ENCODE measurements around the gene TCERG1. TPM values are rescaled to one million over a fixed set of nuclear protein-coding genes. Genes with fewer than 3 reads are reported as not detected.

TCERG1 gene
- total and polyA plus RNA-seq, 9 of the 15 experiments (the other 6 are each of a cell fraction or from before 2014, with no cell fraction given) = 50.3 to 148 (median 119) TPM

- TF ChIP-seq NKRF (IDR thresholded peaks at IDR 0.05; ENCODE audit: borderline replicate concordance) (no peak), XRCC3 (IDR thresholded peaks at IDR 0.05) (no peak), ZNF764 (CRISPR knock-in tag; IDR thresholded peaks at IDR 0.05; ENCODE audit: low read depth) (no peak), FOXP4 (CRISPR knock-in tag; IDR thresholded peaks at IDR 0.05; ENCODE audit: borderline replicate concordance) (no peak), NCOA4 (IDR thresholded peaks at IDR 0.05; ENCODE audit: partially characterized antibody) (no peak), ZNF324 (CRISPR knock-in tag; IDR thresholded peaks at IDR 0.05) (no peak), TSC22D4 (tag; IDR thresholded peaks at IDR 0.05) (no peak), CBX1 (IDR thresholded peaks at IDR 0.05; ENCODE audit: low read depth) (no peak), ZC3H8 (IDR thresholded peaks at IDR 0.05) (no peak), BHLHE40 (IDR thresholded peaks at IDR 0.05; ENCODE audit: low read length) (no peak), CSDE1 (IDR thresholded peaks at IDR 0.05) (no peak), TEAD4 (IDR thresholded peaks at IDR 0.05; ENCODE audit: low read length) (no peak), TEAD4 (CRISPR knock-in tag; IDR thresholded peaks at IDR 0.05; ENCODE audit: borderline replicate concordance) (no peak), RUNX1 (IDR thresholded peaks at IDR 0.05; ENCODE audit: low read depth) (no peak), ZSCAN32 (CRISPR knock-in tag; IDR thresholded peaks at IDR 0.05) (no peak), FOXK1 (CRISPR knock-in tag; IDR thresholded peaks at IDR 0.05; ENCODE audit: borderline replicate concordance) (no peak)
These were observed 47.7 kb upstream of the TCERG1 start (continued) for GRCh38 chr5:146399481-146399880.
